HT-29 (cell line): ENCODE data around the gene GABBR1. TPM values are rescaled to one million over a fixed set of nuclear protein-coding genes. Genes with fewer than 3 reads are reported as not detected.

Experiments
- DNase-seq: peaks from one replicate; pipeline ENCODE4 v3.0.0-alpha.2; 2015; ENCODE audit warnings: low spot score
- small RNA-seq: library from RNA; depleted of rRNA; stranded (forward); fragments of <200 nt; gene quantifications from one replicate; pipeline ENCODE3, GENCODE V24; 2014
- total RNA-seq: library from RNA; depleted of rRNA; stranded (reverse); fragments of >200 nt; shearing (Covaris generic); gene quantifications from 2 replicates; pipeline ENCODE4 v1.2.3, GENCODE V29; 2014; rRNA removed

The GABBR1 gene
- total RNA-seq, 1 experiment from 2014 or later, result 0.10 TPM

DNA sequence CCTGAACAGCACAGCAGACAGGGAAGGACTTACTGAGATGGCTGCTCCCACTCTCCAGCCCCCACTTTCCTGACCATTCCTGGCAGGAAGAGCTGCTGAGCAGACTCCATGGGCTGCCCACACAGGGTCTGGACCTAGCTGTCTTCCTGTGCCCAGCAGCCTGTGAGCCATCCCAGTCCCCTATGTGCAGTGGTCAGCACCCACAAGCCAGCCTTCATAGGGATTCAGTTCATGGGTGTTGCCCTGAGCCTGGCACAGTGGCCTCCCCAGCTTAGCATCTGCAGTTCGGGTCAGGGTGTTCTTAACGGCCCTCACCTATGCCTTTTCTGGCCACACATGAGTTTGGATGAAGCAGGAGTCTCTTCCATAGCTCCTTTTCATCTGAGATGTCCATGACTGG lies 105.4 kb downstream of the GABBR1 start:
- no peak for DNase-seq

GRCh38 chr6:29527126-29527525 lies 105.9 kb downstream of the GABBR1 start:
- no peak for DNase-seq

- DNase-seq, result no peak
Observed at GRCh38 chr6:29525311-29525639, 107.7 kb downstream of the GABBR1 start.

GRCh38 chr6:29524444-29525310 lies 108.3 kb downstream of the GABBR1 start:
- DNase-seq, result no peak

- no peak for DNase-seq
Observed at GRCh38 chr6:29524044-29524443, 108.9 kb downstream of the GABBR1 start.

GRCh38 chr6:29522227-29522626 lies 110.8 kb downstream of the GABBR1 start:
- DNase-seq, result no peak

GRCh38 chr6:29521006-29521680 lies 111.8 kb downstream of the GABBR1 start:
- DNase-seq, result no peak

- no peak for DNase-seq
Observed at GRCh38 chr6:29520232-29520631, 112.8 kb downstream of the GABBR1 start.

GRCh38 chr6:29519291-29520010 lies 113.5 kb downstream of the GABBR1 start:
- DNase-seq, result no peak

GRCh38 chr6:29517728-29518440 lies 115.1 kb downstream of the GABBR1 start:
- DNase-seq, result no peak

- DNase-seq, result no peak
Observed at GRCh38 chr6:29517245-29517644, 115.7 kb downstream of the GABBR1 start.

DNA sequence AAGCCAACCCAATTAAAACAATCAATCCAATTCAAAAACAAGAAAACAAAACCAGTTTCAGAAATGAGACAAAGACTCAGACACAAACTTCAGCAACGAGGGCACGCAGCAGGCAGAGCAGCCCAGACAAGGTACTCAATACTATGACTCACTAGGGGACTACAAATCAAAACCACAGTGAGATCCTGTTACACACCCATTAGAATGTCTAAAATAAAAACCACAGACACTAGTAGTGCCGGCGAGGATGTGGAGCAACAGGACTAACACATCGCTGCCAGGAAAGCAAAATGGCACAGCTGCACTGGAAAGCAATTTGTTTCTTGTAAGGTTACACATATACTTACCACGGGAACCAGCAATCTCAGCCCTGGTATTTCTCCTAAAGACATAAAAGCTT lies 116.9 kb downstream of the GABBR1 start:
- DNase-seq, result no peak

DNA sequence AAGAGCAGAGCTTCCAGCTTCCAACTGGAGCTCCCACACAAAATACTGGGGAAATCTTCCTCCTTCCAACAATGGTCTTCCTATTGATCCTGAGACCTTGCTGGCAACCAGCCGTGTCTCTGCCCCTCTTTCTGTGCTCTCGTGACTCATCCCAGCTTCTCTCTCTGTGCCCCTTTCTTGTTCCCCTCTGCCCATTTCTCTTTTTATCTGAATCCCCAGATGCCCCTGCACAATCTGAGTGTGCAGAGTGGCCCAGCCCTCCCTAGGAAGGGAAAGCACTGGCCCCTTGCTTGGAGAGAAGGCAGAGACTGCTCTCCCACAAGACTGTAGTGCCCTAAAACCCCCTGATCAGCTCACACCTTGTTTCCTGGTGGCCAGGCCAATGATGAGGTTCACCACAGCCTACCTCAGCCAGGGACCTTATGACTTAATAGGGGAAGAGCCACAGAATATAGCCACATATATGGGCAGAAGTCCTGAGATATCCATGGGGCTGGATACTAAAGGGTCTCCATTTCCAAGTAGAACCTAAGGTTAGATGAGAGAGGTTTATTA lies 122.2 kb downstream of the GABBR1 start:
- DNase-seq, result no peak

DNA sequence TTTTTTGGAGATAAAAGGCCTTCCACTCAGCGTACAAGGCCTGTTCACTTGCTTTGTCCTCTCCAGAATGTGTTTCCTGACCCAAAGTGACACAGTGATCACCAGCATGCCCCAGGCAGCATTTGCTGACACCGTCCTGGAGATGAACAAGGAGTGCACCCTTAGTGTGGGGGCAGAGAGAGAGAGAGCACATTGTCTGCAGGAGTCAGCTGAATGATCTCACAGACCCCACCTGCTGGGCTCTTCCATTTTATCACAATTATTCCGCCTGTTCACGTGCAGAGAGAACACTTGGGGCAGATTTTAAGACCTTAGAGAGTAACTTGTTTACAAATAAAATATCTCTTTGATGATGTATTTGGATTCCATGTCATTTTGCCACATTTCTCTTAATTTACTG lies 122.8 kb downstream of the GABBR1 start:
- DNase-seq, result no peak

Small RNA genes lying within 50 kb of the gene (small RNA-seq; reads per million reads assigned to genes)
- gene SNORD32B, result 3.9 reads per million, percentile 80 among the genes with 10 or more reads in this experiment
- gene SUMO2P1, result 0.36 reads per million
- gene TMEM183AP1, result not detected

Other genes starting within 250 kb of the GABBR1 start
- gene OR12D2, start 237.6 kb downstream of the GABBR1 start, total RNA-seq, result not detected in 2 replicates
- not detected in 2 replicates for gene OR12D1, start 218.3 kb downstream of the GABBR1 start, total RNA-seq
- gene OR10C1, start 193.9 kb downstream of the GABBR1 start, total RNA-seq, result not detected in 2 replicates
- not detected in 2 replicates for gene OR11A1, start 176.1 kb downstream of the GABBR1 start, total RNA-seq
- not detected in 2 replicates for gene OR2H1, start 176.0 kb downstream of the GABBR1 start, total RNA-seq
- gene MAS1L, start 145.2 kb downstream of the GABBR1 start, total RNA-seq, result not detected in 2 replicates
- not detected in 2 replicates for gene UBD, start 73.5 kb downstream of the GABBR1 start, total RNA-seq
- not detected in 2 replicates for gene OR2H2, start 48.1 kb downstream of the GABBR1 start, total RNA-seq
- not detected in 2 replicates for gene MOG, start 23.9 kb upstream of the GABBR1 start, total RNA-seq
- gene ZFP57, start 48.0 kb upstream of the GABBR1 start, total RNA-seq, result 0.13 TPM in 1 of 2 replicates, not detected in the other
- gene HLA-F, start 90.3 kb upstream of the GABBR1 start, total RNA-seq, result 10.9 and 15.5 TPM in 2 replicates
- 0.56 TPM in 1 of 2 replicates, not detected in the other for gene HLA-G, start 194.6 kb upstream of the GABBR1 start, total RNA-seq